IMR-90 (cell line): ENCODE measurements around the gene KCNQ1.

Experiments
- BHLHE40 ChIP-seq: fragments of 150-350 bp; IDR thresholded peaks from 2 replicates; pipeline ENCODE4 v1.6.1; 2016; ENCODE audit warnings: mild to moderate bottlenecking, low read depth, low read length
- CTCF ChIP-seq: conservative IDR thresholded peaks from 2 replicates; pipeline ENCODE4 v1.5.1; 2012; ENCODE audit warnings: mild to moderate bottlenecking, low read depth, low read length, improper control_type of control experiment
- POLR2A ChIP-seq: IDR thresholded peaks from 2 replicates; pipeline ENCODE4 v1.6.1; 2012; ENCODE audit warnings: mild to moderate bottlenecking, low read depth, low read length
- SMC3 ChIP-seq: fragments of 150-350 bp; IDR thresholded peaks from 2 replicates; pipeline ENCODE4 v1.6.1; 2016; ENCODE audit warnings: low read depth, mild to moderate bottlenecking, antibody characterized with exemption, low read length, moderate library complexity

GRCh38 chr11:2625183-2625582, 180.4 kb downstream of the KCNQ1 start:
- no peak for TF ChIP-seq CTCF
- TF ChIP-seq BHLHE40: no peak
- TF ChIP-seq POLR2A: no peak
- TF ChIP-seq SMC3: no peak
